ENCODE measurements around the gene CAGE1. TPM values are rescaled to one million over a fixed set of nuclear protein-coding genes. Genes with fewer than 3 reads are reported as not detected.

CAGE1 gene
- total RNA-seq, 2 experiments from 2014 or later = 0.10 TPM

- no peak for DNase-seq
- Mint-ChIP-seq H3K36me3 (peaks cover 25% of the 10 kb centered on the region), H3K27me3 (no peaks in the 10 kb centered on the region), H3K27ac (peak overlapping the region; percentile 74), H3K4me1 (peaks cover 26% of the 10 kb centered on the region), H3K4me3 (no peak overlapping the region), H3K9me3 (no peaks in the 10 kb centered on the region)
Observed at GRCh38 chr6:7282097-7282906, 107.2 kb downstream of the CAGE1 start.

Other genes with a start within 250 kb of the CAGE1 start
- 100 to 1,000 TPM; 132 to 139 TPM for gene SSR1, start 76.5 kb downstream of the CAGE1 start, total RNA-seq
- 10 to 100 TPM; 57.9 to 64.7 TPM for gene RIOK1, start 66 bp upstream of the CAGE1 start, total RNA-seq
- under 1 TPM; 0.16 TPM for gene DSP, start 151.9 kb upstream of the CAGE1 start, total RNA-seq
- gene SNRNP48, start 200.5 kb upstream of the CAGE1 start, total RNA-seq = 10 to 100 TPM; 15.8 to 16.1 TPM